ENCODE measurements around the gene ZNF124.
"Not testable (repeated sequence)": the region's sequence is repeated elsewhere in the genome, so short reads cannot be mapped to it uniquely, and the experiment has no call there.

Gene ZNF124

DNA sequence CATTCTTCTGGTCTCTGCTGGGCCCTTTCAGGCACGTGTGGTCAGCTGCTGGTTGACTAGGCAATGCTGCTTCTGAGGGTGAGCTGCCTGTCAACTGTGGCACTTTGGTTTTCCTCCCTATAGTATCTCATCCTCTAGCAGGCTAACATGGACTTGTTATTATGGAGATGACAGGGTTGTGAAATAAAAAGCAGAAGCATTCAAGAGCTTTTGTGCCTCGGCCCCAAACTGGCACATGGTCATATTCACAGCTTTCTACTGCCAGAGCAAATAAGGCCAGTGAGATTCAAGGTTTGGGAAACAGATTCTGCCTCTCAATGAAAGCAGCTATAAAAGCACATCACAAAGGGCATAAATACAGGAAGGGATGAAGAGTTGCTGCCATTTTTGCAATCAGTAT, 1.6 kb upstream of the ZNF124 start:
- WGBS = 73% methylated on average over 2 of the region's 2 CpGs
- Histone ChIP-seq H3K18ac (ENCODE audit: low read depth in 1 of 2, low read length in 2 of 2) (no peak overlapping the region), H3K4me3 (ENCODE audit: insufficient read depth in 1 of 2, low read depth in 1 of 2, low read length in 2 of 2) (no peak overlapping the region), H2AFZ (ENCODE audit: low read depth, low read length) (no peak overlapping the region), H3K27ac (ENCODE audit: low read length, poor library complexity, severe bottlenecking) (no peak overlapping the region), H2BK5ac (ENCODE audit: low read depth, low read length, poor library complexity, severe bottlenecking) (no peak overlapping the region), H3K9me3 (ENCODE audit: control insufficient read depth, low read length) (peaks cover 8% of the 10 kb centered on the region), H2BK15ac (ENCODE audit: low read depth, poor library complexity, severe bottlenecking) (no peak overlapping the region), H3K14ac (ENCODE audit: low read length in 2 of 2) (no peak overlapping the region), H2BK120ac (ENCODE audit: low read depth, low read length) (no peak overlapping the region), H4K8ac (ENCODE audit: low read length) (no peak overlapping the region), H4K91ac (ENCODE audit: low read length) (no peak overlapping the region), H3K79me1 (replicated peaks; ENCODE audit: low read length, poor library complexity, severe bottlenecking) (peaks cover 4% of the 10 kb centered on the region), H3K4me1 (ENCODE audit: control insufficient read depth, insufficient read depth, low read depth, low read length) (peaks cover 3% of the 10 kb centered on the region), H3K4me2 (ENCODE audit: low read length, poor library complexity, severe bottlenecking) (no peak overlapping the region), H3K23ac (ENCODE audit: low read length in 2 of 2) (no peak overlapping the region), H2BK12ac (ENCODE audit: low read length in 2 of 2) (no peak overlapping the region), H3K27me3 (ENCODE audit: control insufficient read depth in 1 of 2, insufficient read depth in 1 of 2, low read length in 2 of 2) (no peaks in the 10 kb centered on the region), H3K4ac (ENCODE audit: low read depth in 1 of 2, low read length in 2 of 2) (no peak overlapping the region), H2AK5ac (ENCODE audit: low read length, severe bottlenecking) (no peak overlapping the region), H3K36me3 (ENCODE audit: control insufficient read depth in 1 of 2, insufficient read depth in 2 of 2, low read depth in 1 of 2, low read length in 2 of 2) (peaks cover 0 to 6% of the 10 kb centered on the region in 2 experiments), H3K9ac (ENCODE audit: low read length) (no peak overlapping the region)
- no peak for DNase-seq

- Histone ChIP-seq H2AK5ac (ENCODE audit: low read length, severe bottlenecking) (no peak overlapping the region), H2AFZ (ENCODE audit: low read depth, low read length) (no peak overlapping the region), H2BK15ac (ENCODE audit: low read depth, poor library complexity, severe bottlenecking) (no peak overlapping the region), H3K9me3 (ENCODE audit: control insufficient read depth, low read length) (peaks cover 3% of the 10 kb centered on the region), H3K27me3 (ENCODE audit: control insufficient read depth in 1 of 2, insufficient read depth in 1 of 2, low read length in 2 of 2) (no peaks in the 10 kb centered on the region), H3K18ac (ENCODE audit: low read depth in 1 of 2, low read length in 2 of 2) (no peak overlapping the region), H2BK120ac (ENCODE audit: low read depth, low read length) (no peak overlapping the region), H3K4me1 (ENCODE audit: control insufficient read depth, insufficient read depth, low read depth, low read length) (peaks cover 3% of the 10 kb centered on the region), H3K79me1 (replicated peaks; ENCODE audit: low read length, poor library complexity, severe bottlenecking) (peaks cover 4% of the 10 kb centered on the region), H4K91ac (ENCODE audit: low read length) (no peak overlapping the region), H3K23ac (ENCODE audit: low read length in 2 of 2) (no peak overlapping the region), H4K8ac (ENCODE audit: low read length) (no peak overlapping the region), H2BK5ac (ENCODE audit: low read depth, low read length, poor library complexity, severe bottlenecking) (no peak overlapping the region), H3K9ac (ENCODE audit: low read length) (no peak overlapping the region), H3K4ac (ENCODE audit: low read depth in 1 of 2, low read length in 2 of 2) (no peak overlapping the region), H2BK12ac (ENCODE audit: low read length in 2 of 2) (no peak overlapping the region), H3K4me3 (ENCODE audit: insufficient read depth in 1 of 2, low read depth in 1 of 2, low read length in 2 of 2) (no peak overlapping the region), H3K27ac (ENCODE audit: low read length, poor library complexity, severe bottlenecking) (no peak overlapping the region), H3K14ac (ENCODE audit: low read length in 2 of 2) (no peak overlapping the region), H3K36me3 (ENCODE audit: control insufficient read depth in 1 of 2, insufficient read depth in 2 of 2, low read depth in 1 of 2, low read length in 2 of 2) (peaks cover 0 to 6% of the 10 kb centered on the region in 2 experiments), H3K4me2 (ENCODE audit: low read length, poor library complexity, severe bottlenecking) (no peak overlapping the region)
- no peak for DNase-seq
- WGBS = 96% methylated on average over 3 of the region's 4 CpGs
Measured at GRCh38 chr1:247172996-247173395, 1.2 kb upstream of the ZNF124 start.

GRCh38 chr1:247171443-247171842, 377 bp downstream of the ZNF124 start:
- H3K4me1 ChIP-seq (ENCODE audit: control insufficient read depth, insufficient read depth, low read depth, low read length); H3K9ac ChIP-seq (ENCODE audit: low read length); H3K14ac ChIP-seq (ENCODE audit: low read length in 2 of 2); H4K91ac ChIP-seq (ENCODE audit: low read length); H2AK5ac ChIP-seq (ENCODE audit: low read length, severe bottlenecking); H3K4me3 ChIP-seq (ENCODE audit: insufficient read depth in 1 of 2, low read depth in 1 of 2, low read length in 2 of 2); H3K23ac ChIP-seq (ENCODE audit: low read length in 2 of 2); H3K79me1 ChIP-seq (replicated peaks; ENCODE audit: low read length, poor library complexity, severe bottlenecking); H2BK15ac ChIP-seq (ENCODE audit: low read depth, poor library complexity, severe bottlenecking); H3K27ac ChIP-seq (ENCODE audit: low read length, poor library complexity, severe bottlenecking); H2BK5ac ChIP-seq (ENCODE audit: low read depth, low read length, poor library complexity, severe bottlenecking); H2BK120ac ChIP-seq (ENCODE audit: low read depth, low read length); H2AFZ ChIP-seq (ENCODE audit: low read depth, low read length); H3K4me2 ChIP-seq (ENCODE audit: low read length, poor library complexity, severe bottlenecking); H3K36me3 ChIP-seq (ENCODE audit: control insufficient read depth in 1 of 2, insufficient read depth in 2 of 2, low read depth in 1 of 2, low read length in 2 of 2); H3K9me3 ChIP-seq (ENCODE audit: control insufficient read depth, low read length); H4K8ac ChIP-seq (ENCODE audit: low read length); DNase-seq; H3K27me3 ChIP-seq (ENCODE audit: control insufficient read depth in 1 of 2, insufficient read depth in 1 of 2, low read length in 2 of 2); H3K4ac ChIP-seq (ENCODE audit: low read depth in 1 of 2, low read length in 2 of 2); H3K18ac ChIP-seq (ENCODE audit: low read depth in 1 of 2, low read length in 2 of 2); H2BK12ac ChIP-seq (ENCODE audit: low read length in 2 of 2): not testable (repeated sequence)
- no CpG with 5 or more reads among the region's 46 CpGs for WGBS

- Histone ChIP-seq H4K8ac (ENCODE audit: low read length) (no peak overlapping the region), H3K27me3 (ENCODE audit: control insufficient read depth in 1 of 2, insufficient read depth in 1 of 2, low read length in 2 of 2) (no peaks in the 10 kb centered on the region), H2BK120ac (ENCODE audit: low read depth, low read length) (no peak overlapping the region), H2BK12ac (ENCODE audit: low read length in 2 of 2) (no peak overlapping the region), H3K36me3 (ENCODE audit: control insufficient read depth in 1 of 2, insufficient read depth in 2 of 2, low read depth in 1 of 2, low read length in 2 of 2) (peaks cover 0 to 6% of the 10 kb centered on the region in 2 experiments), H3K14ac (ENCODE audit: low read length in 2 of 2) (no peak overlapping the region), H2BK15ac (ENCODE audit: low read depth, poor library complexity, severe bottlenecking) (no peak overlapping the region), H3K9ac (ENCODE audit: low read length) (no peak overlapping the region), H2BK5ac (ENCODE audit: low read depth, low read length, poor library complexity, severe bottlenecking) (no peak overlapping the region), H4K91ac (ENCODE audit: low read length) (no peak overlapping the region), H3K4me3 (ENCODE audit: insufficient read depth in 1 of 2, low read depth in 1 of 2, low read length in 2 of 2) (no peak overlapping the region), H3K9me3 (ENCODE audit: control insufficient read depth, low read length) (peaks cover 64% of the 10 kb centered on the region), H3K4me1 (ENCODE audit: control insufficient read depth, insufficient read depth, low read depth, low read length) (peaks cover 3% of the 10 kb centered on the region), H3K18ac (ENCODE audit: low read depth in 1 of 2, low read length in 2 of 2) (no peak overlapping the region), H3K27ac (ENCODE audit: low read length, poor library complexity, severe bottlenecking) (no peak overlapping the region), H2AK5ac (ENCODE audit: low read length, severe bottlenecking) (no peak overlapping the region), H3K4me2 (ENCODE audit: low read length, poor library complexity, severe bottlenecking) (no peak overlapping the region), H2AFZ (ENCODE audit: low read depth, low read length) (no peak overlapping the region), H3K79me1 (replicated peaks; ENCODE audit: low read length, poor library complexity, severe bottlenecking) (peaks cover 5% of the 10 kb centered on the region), H3K23ac (ENCODE audit: low read length in 2 of 2) (no peak overlapping the region), H3K4ac (ENCODE audit: low read depth in 1 of 2, low read length in 2 of 2) (no peak overlapping the region)
- WGBS = 100% methylated on average over 3 of the region's 4 CpGs
- no peak for DNase-seq
Measured at GRCh38 chr1:247165674-247166073, 6.1 kb downstream of the ZNF124 start.
